GM21717 (cell line): ENCODE results near the gene MAD1L1.
"Not testable (repeated sequence)": the region's sequence is repeated elsewhere in the genome, so short reads cannot be mapped to it uniquely, and the experiment has no call there.

Source experiments
- ATAC-seq: cut with Tn5 transposase; IDR thresholded peaks from one replicate; pipeline ENCODE4 v1.9.1; 2021; ENCODE audit warnings: mild to moderate bottlenecking, moderate library complexity; ENCODE audit not compliant: unreplicated experiment

MAD1L1 gene

DNA sequence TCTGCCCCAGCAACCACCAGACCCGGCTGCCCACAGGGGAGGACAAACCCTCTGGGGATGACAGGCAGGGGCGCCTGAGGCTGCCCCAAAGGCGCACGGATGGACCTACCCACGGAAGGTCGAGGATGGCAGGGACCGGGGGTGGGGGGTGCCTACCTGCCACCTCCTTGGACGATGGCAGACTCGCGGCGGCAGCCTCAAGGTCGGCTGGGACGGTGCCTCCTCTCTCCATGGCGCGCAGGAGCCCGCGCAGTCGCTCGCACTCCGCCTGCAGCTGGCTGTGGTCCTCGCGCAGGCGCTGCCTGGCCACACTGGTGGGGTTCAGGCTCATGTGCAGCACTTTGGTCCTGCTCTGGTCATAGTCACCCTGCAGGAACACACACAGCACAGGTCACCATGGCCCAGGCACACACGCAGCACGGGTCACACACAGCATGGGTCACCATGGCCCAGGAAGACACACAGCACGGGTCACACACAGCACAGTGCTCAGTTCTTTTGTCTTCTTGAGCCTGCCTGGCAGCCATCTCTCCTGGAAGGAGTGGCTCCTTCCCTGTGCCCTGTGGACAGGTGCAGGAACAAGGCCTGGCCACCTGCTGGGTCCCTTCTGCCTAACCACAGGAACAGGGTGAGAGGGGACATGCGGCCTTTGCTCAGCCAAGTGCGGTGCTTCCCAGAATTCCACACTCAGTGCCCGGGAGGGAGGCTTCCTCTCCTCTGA, 296.1 kb downstream of the MAD1L1 start:
- ATAC-seq: no peak

DNA sequence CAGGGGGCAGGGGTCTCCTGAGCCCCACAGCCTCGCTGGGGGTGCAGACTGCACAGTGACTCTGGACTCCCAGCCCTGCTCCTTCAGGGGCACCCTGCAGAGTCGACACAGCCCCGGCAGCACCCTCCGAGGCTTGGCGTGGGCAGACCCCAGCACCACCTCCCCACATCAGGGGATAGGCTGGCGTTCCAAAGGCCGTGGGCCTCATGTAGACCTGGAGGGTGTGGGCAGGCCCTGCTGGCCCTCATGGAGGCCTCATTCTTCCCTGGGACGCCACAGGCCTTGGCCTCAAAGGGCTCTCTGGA, 296.8 kb downstream of the MAD1L1 start:
- ATAC-seq: no peak

DNA sequence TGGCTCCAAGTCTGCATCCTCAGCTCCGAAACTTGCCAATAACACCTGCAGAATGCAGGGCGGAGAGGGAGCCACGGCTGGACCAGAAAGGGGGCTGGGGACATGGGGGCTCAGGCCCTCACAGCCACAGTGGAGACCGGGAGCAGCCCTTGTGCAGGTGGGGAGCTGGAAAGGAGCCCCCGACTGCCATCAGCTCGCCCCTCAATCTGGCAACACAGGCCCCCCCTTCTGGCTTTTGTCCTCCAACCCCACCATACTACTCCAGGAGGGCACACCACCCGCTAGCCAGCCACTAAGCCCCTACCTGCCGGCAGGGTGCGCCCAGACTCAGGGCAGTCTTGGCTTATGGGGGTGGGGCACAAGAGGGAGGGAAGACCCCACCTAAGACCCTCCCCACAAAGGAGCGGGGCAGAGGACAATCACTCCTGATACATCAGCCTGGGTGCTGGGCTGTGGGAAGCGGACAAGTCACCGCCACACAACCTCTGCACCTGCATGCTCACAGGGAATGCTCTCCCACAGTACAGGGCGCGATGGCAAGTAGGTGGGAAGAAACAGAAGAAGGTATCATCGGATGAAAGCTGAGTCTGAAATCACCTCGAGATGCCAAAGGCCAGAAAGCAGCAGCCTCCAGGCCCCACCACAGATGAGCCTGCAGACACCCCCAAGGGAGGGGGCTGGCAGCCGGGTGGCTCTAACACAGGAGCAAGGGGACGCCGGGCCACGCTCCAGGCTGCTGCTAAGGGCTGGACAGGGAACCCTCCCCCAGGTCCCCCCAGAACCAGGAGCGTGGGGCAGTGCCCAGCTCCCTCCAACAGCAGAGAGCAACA, 297.4 kb downstream of the MAD1L1 start:
- no peak for ATAC-seq

DNA sequence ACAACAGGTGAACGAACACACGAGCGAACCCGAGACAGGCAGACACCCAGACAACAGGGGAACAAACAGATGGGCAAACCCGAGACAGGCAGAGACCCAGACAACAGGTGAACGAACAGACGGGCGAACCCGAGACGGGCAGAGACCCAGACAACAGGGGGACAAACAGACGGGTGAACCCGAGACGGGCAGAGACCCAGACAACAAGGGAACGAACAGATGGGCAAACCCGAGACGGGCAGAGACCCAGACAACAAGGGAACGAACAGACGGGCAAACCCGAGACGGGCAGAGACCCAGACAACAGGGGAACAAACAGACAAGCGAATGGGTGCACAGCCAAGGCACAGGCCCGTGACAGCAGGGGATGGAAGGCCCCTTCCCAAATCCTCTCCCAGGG, 298.0 kb downstream of the MAD1L1 start:
- ATAC-seq: no peak

DNA sequence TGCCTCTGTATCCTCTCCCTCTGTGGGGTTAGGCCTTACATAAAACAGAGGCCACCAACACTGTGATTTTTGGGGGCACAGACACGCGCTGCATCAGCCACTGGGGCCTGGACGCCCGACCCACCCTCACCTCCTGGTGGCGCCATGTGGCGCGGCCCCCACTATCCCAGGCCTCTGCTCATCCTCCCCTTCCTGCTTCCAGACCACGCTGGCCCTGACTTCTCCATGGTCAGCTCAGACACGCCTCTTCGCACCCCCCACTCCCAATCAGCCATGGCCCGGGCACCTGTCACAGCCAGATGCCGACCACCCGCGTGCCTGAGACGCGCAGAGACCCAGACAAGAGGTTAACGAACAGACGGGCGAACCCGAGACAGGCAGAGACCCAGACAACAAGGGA, 298.7 kb downstream of the MAD1L1 start:
- no peak for ATAC-seq

DNA sequence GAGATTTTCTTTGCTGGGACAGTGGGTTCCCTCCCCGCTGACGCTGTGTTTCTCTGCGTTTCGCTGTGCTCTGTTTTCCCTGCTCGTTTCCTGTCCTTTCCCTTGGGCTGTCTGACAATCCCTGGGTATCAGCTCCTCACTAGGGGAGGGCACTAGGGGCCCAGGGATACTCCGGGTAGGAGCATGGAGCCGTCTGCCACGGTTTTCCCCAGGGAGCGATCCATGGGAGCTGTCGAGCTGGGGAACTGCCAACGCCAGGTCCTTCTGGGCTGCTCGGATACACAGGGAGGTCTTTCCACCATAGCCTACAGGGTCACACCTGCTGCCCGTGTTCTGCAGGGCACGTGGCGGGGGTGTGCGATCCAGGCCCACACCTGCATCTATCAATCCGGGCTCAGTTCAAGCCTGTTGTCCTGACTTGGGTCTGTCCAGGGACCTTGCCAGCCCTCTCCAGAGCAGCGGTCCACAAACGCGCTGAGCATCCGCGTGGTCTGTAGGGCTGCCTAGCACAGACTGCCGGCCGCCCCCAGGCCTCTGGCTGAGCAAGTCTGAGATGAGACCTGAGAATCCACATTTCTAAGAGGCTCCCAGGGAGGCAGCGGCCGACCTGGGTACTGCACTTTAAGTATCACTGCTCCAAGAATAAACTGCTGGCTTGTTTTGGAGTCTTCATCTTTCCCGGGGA, 299.5 kb downstream of the MAD1L1 start:
- ATAC-seq: no peak

DNA sequence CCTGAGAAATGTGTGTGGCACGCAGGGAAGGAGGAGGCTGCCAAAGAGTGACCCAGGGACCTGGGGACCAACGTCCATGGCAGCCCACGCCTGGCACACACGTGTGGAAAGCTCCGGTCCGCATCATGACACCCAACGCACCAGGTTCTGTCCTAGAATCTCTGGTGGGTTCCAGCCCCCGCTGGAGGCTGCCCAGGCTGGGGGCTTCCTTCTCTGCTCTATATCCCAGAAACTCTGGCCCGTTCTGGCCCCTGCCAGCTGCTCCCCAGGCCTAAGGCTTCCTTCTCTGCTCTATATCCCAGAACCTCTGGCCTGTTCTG, 300.8 kb downstream of the MAD1L1 start:
- ATAC-seq: no peak

DNA sequence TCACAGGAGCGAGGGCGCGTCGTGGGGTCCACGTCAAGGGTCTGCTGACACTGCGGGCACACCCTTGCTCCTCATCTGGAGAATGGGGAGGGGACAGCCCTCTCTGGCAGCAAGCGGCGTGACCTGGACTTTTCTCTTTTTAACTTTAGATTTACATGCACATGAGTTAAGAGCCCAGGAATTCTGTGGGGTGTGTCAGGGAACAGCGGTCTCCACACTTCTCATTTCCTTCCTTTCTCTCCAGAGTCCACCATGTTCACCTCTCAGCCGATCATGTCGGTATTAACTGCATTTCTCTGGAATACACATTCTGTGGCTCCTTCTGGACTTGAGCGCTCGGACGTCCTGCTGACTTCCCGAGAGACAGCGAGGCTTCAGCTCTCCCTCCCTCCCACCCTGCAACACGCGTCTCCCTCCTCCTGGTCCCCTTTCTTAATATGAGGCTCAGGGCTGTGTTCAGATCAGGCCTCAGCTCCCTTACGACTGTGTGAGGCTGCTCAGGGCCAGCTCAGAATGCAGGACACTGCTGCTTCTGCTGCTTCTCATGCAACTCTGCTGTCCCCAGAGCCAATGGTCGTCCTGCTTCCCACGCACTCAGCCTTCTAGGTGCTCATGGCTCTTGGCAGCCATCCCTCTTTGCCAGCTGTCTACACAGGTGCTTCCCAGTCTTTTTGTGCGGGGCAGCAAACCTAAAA, 301.3 kb downstream of the MAD1L1 start:
- no peak for ATAC-seq

DNA sequence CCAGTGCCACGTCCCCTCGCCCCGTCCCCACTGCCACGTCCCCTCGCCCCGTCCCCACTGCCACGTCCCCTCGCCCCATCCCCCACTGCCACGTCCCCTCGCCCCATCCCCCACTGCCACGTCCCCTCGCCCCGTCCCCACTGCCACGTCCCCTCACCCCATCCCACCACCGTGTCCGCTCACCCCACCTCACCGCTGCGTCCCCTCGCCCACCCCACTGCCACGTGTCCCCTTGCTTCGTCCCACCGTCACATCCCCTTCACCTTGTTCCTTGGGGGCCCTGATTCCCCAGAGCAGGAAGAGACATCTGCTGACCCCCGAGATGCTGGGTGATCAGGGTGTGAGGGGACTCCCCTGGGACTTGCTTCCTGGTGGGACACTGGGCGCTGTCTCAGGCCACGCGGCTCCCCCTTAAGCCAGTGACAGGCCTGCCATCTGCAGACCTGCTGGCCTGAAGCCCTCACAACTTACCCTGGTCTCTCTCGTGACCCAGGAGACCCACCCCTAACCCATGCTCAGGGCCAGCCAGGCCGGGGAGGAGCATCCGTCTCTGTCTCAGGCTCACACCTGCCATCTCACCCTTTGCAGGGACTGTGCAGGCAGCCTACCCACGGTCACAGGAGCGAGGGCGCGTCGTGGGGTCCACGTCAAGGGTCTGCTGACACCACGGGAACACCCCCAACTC, 302.2 kb downstream of the MAD1L1 start:
- ATAC-seq: no peak

DNA sequence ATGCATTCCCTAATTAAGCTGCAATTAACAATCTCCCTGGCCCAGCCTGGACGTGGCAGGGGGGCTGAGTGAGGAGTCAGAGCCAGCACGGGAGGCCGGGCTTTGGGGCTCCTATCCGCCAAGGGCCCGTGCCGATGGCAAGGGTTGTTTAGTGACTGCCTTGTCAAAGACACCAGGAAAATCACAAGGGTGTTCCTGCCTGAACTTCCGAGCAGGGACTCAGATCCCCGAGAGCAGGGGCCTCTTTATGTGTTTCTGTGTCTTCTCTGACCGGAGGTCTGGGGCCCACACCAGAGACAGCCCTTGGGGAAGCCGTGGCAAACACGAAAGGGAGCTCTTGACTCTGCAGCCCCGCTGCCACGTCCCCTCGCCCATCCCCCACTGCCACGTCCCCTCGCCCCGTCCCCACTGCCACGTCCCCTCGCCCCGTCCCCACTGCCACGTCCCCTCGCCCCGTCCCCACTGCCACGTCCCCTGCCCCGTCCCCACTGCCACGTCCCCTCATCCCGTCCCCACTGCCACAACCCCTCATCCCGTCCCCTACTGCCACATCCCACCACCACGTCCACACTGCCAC, 303.3 kb downstream of the MAD1L1 start:
- ATAC-seq: not testable (repeated sequence)

DNA sequence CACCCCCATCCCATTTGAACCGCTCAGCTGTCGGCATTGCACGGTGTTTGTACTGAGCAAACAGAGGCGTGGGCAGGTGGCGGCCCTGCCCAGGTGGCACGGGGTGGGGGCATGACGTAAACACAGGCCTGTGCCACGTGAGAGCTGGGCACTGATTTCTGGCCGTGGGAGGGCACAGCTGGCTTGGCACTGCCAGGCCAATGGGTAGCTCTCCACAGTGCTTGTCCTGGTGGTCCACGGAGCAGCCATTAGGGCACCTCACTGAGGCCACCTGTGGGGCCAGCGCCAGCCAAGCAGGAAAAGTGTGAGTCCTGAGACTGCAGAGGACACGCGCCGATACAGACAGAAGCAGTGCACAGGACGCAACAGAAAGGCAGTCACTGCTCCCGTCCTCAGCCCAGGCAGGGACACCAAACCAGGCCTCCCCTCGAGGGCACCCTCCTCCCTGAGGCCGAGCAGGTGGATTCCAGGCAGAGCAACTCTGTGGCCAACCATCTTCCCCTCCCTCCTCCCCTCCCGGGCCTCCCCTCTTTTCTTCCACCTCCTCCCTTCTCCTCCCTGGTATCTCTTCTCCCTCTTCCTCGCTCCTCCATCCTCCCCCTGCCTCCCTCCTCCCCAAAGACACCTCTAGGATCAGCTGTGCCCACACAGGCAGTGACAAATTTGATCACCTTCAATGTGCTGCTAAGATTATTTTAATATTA, 303.9 kb downstream of the MAD1L1 start:
- no peak for ATAC-seq

DNA sequence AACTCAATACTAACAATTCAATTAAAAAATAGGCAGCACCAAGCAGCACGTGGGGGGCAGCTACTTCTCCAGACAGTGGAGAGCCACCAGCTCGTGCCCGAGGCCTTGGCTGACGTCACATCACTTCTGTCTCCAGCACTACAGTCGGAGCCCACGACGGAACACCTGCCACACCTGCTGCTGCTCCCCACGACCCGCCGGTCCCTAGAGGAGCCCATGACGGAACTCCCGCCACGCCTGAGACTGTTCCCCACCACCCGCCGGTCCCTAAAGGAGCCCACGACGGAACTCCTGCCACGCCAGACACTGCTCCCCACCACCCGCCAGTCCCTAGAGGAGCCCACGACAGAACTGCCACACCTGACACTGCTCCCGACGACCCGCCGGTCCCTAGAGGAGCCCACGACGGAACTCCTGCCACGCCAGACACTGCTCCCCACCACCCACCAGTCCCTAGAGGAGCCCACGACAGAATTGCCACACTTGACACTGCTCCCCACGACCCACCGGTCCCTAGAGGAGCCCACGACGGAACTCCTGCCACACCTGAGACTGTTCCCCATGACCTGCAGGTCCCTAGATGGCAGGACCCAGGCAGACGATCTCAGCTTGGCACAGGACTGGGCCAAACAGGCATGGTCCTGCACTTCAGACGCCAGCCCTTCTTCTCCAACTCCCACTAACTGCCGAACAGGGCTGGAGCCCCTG, 304.7 kb downstream of the MAD1L1 start:
- no peak for ATAC-seq

DNA sequence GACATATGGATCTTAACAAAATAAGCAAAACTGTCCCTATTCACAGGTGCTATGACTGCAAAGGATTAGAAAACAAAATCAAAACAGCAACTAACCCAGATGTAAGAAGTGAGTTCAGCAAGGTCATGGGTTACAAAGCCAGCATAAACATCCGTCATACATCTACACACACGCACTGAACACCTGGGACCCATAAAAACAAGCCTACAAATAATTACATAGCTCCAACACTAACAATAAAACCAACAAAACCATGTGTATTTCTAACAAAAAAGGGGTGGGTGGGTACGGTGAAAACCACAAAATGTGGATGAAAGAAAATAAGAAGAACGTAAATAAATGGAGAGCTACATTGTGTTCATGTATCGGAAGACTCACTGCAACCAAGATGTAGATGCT, 305.8 kb downstream of the MAD1L1 start:
- no peak for ATAC-seq

DNA sequence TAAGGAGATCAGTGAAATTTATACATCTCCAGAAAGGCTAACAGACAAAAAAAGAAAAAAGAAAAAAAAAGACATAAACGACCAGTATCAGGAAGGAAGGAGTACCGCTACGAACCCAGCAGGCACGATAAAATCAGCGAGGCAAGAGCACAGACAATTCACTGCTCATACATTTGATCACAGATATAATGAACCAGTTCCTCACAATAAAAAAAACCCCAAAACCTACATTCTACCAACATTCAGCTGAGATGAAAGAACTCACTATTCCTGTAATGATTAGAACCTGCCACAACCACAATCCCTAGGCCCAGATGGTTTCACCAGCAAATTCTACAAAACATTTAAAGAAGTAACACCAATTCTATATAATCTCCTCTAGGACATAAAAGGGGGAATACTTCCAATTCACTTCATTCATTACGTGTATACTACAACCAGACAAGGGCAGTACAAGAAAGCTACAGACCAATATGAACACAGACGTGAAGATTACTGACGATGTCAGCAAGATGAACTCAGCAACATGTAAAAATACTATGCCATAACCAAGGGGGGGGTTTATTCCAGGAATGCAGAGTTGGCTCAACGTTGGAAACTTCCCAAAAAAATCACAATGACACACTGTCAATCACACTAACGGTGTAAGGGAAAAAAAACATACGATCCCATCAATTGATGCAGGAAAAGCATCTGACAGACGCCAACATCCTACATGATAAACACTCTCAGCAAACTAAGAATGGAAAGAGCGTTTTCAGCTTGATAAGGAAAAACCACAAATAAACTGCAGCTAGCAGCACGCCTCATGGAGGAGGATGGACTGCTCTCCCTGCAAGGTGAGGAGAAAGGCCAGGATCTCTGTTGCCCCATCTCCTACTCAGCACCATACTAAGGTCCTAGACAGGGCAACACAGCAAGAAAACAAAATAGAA, 306.5 kb downstream of the MAD1L1 start:
- no peak for ATAC-seq

DNA sequence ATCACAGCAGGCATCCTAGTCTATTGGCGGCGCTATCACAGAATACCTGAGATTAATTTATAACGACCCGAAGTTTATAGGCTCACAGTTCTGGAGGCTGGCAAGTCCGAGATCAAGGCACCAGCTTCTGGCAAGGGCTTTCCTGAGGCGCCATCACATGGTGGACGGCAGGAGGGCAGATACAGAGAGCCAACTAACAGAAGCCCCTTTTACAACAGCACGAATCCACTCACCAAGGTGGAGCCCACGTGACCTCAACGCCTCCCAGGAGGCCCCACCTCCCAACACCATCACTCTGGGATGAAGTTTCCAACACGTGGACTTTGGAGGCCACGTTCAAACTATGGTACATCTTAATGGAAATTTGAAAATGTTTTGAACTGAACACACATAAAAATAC, 307.4 kb downstream of the MAD1L1 start:
- no peak for ATAC-seq

DNA sequence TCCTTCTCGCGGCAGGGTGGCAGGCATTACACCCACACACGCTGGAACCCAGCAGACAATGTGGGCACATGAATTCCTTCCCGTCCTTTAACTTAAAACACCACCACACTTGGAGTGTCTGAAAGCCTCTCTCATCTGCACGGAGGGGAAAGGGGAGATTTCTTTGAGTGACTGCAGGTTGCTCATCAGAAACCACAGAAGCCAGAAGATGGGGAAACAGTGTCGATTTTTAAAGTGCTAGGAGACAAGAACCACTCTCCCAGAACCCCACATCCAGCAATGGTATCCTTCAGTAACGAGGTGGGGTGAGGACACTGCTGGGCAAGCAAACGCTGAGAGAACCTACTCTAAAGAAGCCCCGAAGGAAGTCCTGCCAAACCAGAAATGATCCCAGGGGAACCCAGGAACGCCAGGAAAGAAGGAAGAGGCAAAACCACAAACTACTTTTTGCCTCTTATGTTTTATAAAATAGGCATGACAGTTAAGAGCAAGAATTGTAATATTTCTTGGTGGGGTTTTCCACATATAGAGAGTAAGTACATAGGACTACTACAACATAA, 308.4 kb downstream of the MAD1L1 start:
- ATAC-seq: no peak

DNA sequence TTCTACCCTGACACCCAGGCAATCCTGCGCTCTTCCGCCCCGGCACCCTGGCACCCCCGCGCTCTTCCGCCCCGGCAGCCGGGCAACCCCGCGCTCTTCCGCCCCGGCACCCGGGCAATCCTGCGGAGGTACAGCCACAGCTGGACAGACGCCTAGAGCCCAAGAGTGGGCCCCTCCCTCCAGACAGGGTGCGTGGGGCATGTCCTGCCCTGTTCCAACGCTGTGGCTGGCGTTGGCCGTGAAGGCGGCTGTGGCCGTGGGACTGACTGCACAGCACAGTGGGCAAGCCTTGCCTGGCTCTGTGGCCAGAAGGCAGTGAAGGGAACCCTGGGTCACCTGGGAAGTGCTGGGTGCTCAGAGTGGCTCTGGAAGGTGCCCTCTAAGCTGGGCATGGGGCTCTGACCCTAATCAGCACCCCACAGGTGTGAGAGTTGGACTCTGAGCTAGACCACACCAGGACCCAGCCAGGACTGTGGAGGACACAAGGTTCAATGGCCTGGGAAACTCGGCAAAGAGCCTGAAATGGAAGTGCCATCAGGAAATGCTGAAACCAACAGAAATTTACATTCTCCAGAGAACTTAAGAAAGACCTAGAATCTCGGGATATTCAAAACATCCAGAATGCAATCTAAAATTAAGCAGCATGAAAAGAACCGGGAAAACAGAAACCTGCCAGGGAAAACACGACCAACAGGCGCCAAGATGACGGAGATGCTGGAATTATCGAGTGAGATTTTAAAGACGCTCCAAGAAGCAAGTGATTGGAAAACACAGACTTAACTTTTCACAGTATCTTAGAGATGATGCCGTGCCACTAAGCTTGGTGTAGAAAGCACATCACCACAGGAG, 309.1 kb downstream of the MAD1L1 start:
- ATAC-seq: no peak
